Astrocyte of the hippocampus (primary cell): ENCODE data around the gene SPTSSA.
"Not testable (repeated sequence)": the region's sequence is repeated elsewhere in the genome, so short reads cannot be mapped to it uniquely, and the experiment has no call there.

Source experiments
- DNase-seq: peaks from one replicate; pipeline ENCODE4 v3.0.0; 2011; ENCODE audit warnings: low read depth, low spot score

The SPTSSA gene

GRCh38 chr14:34462132-34462893 is at the start of gene SPTSSA:
TSS of gene SPTSSA (minus strand) at chr14:34462240. CDS start at chr14:34462207, 33 bp downstream.
- DNase-seq, result peak; percentile 99

- DNase-seq, result no peak
These were observed 45.8 kb upstream of the SPTSSA start for GRCh38 chr14:34507884-34508283.

GRCh38 chr14:34507459-34507858 is 45.4 kb upstream of the SPTSSA start:
- DNase-seq, result no peak

DNA sequence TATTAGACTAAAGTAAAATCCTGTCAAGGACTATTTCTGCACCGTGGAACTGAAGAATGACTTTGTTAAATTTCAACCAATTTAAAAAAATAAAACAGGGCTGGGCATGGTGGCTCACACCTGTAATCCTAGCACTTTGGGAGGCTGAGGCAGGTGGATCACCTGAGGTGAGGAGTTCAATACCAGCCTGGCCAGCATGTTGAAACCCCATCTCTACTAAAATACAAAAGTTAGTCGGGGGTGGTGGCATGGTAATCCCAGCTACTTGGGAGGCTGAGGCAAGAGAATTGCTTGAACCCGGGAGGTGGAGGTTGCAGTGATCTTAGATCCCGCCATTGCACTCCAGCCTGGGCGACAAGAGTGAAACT is 43.1 kb upstream of the SPTSSA start:
- DNase-seq, result not testable (repeated sequence)

DNA sequence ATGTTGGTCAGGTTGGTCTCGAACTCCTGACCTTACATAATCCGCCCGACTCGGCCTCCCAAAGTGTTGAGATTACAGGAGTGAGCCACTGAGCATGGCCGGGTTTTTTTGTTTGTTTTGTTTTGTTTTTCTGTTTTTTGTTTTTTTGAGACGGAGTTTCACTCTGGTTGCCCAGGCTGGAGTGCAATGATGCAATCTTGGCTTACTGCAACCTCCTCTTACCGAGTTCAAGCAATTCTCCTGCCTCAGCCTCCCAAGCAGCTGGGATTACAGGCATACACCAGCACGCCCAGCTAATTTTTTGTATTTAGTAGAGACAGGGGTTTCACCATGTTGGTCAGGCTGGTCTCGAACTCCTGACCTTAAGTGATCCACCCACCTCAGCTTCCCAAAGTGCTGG is 42.0 kb upstream of the SPTSSA start:
- not testable (repeated sequence) for DNase-seq

DNA sequence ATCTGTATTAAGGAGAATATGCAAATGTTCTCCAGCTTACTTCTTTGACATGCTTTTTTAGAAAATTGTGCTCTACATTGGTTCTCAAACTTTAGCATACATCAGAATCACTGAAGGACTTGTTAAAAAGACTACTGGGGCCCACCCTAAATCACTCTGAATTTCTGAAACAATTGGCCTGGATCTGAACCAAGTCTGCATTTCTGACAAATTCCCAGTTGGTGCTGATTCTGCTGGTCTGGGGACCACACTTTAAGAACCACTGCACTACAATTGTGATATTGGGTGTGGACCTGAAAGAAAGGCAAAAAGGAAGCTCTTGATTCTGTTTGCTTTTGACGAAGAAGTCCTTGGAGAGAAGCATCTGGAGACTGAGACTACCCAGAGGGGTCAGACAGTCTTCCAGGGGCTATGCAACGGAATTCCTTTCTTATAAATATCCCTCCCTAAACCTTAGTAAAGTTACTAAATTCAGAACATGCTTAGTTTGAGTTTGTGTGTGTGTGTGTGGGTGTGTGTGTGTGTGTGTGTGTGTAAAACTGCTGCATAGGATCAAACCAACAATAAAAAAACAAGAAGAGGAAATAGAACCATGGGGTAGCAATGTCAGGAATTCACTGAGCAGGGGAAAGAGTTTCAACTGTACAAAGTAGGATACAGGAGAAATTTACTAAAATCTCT is 40.6 kb upstream of the SPTSSA start:
- peak; percentile 39 for DNase-seq

- DNase-seq, result no peak
These were observed 40.0 kb upstream of the SPTSSA start for GRCh38 chr14:34502001-34502400.

DNA sequence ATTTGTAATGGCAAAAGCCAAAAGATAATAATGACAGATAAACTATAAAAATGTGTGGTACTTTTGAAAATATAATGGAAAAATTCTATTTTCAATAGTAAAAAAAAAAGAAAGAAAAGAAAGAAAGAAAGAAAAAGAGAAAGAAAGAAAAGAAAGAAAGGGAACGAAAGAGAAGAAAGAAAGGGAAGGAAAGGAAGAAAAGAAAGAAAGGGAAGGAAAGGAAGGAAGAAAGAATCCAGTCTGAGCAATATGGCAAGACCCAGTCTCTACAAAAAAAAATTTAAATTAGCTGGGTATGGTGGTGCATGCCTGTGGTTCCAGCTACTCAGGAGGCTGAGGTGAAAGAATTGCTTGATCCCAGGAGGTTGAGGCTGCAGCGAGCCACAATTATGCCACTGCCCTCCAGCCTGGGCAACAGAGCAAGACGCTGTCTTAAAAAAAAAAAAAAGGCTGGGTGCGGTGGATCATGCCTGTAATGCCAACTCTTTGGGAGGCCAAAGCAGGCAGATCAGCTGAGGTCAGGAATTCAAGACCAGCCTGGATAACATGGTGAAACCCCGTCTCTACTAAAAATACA is 39.1 kb upstream of the SPTSSA start:
- peak; percentile 70 for DNase-seq

DNA sequence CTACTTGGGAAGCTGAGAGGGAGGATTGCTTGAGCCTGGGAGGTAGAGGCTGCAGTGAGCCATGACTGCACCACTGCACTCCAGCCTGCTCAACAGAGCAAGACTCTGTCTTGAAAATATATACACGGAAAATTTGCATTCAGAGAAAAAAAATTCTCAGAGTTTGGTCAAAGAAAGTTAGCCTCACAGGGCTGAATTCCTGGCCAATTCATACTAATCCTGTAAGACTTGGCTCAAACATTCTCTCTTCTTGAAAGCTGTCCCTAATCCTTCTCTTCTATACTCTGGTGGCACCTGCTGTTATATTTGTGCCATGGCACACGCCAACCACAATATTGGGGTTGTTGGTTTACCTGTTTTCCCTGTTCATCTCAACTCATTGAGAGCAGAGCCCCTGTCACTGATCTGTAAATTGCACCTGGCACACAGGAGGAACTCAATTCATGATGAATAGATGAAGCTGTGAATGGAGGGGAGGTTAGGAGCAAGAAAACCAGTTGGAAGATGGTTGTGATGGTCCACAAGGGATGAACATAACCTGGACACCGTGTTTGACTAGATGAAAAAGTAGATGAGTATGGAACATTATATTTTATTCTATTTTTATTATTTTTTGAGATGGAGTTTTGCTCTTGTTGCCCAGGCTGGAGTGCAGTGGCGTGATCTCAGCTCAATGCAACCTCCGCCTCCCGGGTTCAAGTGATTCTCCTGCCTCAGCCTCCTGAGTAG is 36.8 kb upstream of the SPTSSA start:
- DNase-seq, result peak; percentile 30

GRCh38 chr14:34496679-34497513 is 34.9 kb upstream of the SPTSSA start:
- peak; percentile 98 for DNase-seq

DNA sequence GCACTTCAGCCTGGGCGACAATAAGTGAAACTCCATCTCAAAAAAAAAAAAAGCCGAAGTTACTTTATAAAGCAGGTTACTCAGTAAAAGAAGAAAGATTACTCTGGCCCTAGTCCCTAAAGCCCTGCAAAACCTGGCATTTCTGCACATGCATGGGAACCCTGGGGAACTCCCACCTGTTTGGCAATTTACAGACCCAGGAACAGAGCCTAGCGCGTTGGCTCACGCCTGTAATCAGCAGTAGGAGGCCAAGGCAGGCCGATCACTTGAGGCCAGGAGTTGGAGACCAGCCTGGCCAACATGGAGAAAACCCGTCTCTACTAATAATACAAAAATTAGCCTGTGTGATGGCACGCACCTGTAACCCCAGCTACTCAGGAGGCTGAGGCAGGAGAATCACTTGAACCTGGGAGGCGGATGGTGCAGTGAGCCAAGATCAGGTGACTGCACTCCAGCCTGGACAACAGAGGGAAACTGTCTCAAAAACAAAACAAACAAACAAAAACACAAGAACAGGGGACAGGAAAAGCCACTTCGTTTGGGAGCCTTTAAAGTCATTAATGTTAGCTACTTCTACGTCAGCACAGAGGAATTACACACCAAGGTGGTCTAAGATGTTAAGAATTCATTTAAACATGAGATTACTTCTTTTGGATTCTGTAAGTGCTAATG is 34.1 kb upstream of the SPTSSA start:
- peak; percentile 10 for DNase-seq

DNA sequence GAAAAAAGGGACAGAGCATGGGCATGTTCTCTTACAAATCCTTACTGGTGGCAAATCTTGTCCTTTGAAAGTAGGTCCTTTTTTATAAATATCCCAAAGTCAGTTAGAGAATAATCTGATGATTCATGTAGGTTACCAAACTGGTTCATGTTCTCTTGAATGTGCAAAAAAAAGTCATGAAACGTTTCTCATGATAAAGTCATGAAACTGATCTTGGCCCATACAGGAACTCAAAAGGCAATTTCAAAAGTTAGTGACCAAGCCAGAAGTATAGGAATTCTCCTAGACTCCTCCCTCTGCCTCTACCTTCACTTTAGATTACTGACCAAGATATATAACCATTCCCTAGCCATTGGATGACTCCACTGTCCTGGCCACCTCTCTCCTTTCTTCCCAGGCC is 27.3 kb upstream of the SPTSSA start:
- DNase-seq, result no peak

DNA sequence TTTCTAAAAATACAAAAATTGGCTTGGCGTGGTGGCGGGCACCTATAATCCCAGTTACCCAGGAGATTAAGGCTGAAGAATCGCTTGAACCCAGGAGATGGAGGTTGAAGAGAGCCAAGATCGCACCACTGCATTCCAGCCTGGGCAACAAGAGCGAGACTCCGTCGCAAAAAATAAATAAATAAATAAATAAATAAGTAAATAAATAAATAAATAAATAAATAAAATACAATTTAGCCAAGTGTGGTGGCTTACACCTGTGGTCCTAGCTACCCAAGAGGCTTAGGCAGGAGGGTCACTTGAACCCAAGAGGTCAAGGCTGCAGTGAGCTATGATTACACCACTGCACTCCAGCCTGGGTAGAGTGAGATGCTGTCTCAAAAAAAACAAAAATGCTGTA is 26.5 kb upstream of the SPTSSA start:
- DNase-seq, result no peak

- DNase-seq, result no peak
These were observed 22.7 kb upstream of the SPTSSA start for GRCh38 chr14:34484726-34485125.

DNA sequence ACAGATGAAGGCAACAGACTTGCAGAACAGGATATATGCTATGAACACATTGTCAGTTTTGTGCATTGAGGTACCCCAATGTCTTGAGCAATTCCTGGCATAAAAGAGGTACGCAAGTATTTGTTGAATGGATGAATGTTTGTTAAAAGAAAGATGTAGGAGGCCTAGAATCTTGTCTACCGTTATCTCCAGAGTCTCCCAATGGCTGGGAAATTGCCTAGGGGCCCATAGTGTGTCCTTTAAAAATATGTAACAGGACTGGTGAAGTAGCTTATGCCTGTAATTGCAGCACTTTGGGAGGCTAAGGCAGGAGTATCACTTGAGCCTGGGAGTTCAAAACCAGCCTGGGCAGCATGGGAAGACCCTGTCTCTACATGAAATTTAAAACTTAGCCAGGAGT is 20.4 kb upstream of the SPTSSA start:
- DNase-seq, result no peak

DNA sequence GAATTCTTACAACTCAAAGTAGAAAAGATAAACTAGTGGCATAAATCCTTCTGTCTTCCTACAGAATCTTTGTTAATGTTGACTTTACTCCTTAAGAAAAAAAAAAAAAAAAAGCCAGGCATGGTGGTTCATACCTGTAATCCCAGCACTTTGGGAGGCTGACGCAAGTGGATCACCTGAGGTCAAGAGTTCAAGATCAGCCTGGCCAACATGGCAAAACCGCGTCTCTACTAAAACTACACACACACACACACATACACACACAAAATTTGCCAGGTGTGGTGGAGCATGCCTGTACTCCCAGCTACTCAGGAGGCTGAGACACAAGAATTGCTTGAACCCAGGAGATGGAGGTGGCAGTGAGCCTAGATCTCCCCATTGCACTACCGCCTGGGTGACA is 17.7 kb upstream of the SPTSSA start:
- DNase-seq, result no peak

GRCh38 chr14:34478261-34478660 is 16.2 kb upstream of the SPTSSA start:
- DNase-seq, result no peak

DNA sequence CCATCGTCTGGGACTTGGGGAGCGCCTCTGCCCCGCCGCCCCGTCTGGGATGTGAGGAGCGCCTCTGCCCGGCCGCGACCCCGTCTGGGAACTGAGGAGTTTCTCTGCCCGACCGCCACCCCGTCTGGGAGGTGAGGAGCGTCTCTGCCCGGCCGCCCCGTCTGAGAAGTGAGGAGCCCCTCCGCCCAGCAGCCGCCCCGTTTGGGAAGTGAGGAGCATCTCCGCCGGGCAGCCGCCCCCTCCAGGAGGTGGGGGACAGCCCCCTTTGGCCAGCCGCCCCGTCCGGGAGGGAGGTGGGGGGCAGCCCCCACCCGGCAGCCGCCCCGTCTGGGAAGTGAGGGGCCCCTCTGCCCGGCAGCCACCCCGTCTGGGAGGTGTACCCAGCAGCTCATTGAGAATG is 14.0 kb upstream of the SPTSSA start:
- DNase-seq, result not testable (repeated sequence)

GRCh38 chr14:34475163-34475562 is 13.1 kb upstream of the SPTSSA start:
- no peak for DNase-seq

- DNase-seq, result no peak
These were observed 12.2 kb upstream of the SPTSSA start for GRCh38 chr14:34474187-34474679.
